Esophagus squamous epithelium (tissue), 5 donors: ENCODE results near the gene UTP25. TPM values are rescaled to one million over a fixed set of nuclear protein-coding genes. Genes with fewer than 3 reads are reported as not detected.

ENCODE experiments used
- DNase-seq: peaks from one replicate; lab custom pipeline; 2025; lab: John Stamatoyannopoulos, UW
- H3K27ac ChIP-seq, 4 donors: fragments of 200-600 bp; sonication (generic); one replicate each; pipeline ENCODE4 v1.5.1; 2016 to 2019; ENCODE audit warnings: mild to moderate bottlenecking in 1 of 4
- H3K27me3 ChIP-seq, 4 donors: fragments of 200-600 bp; sonication (generic); 1 replicate in 3 of 4; 2 replicates in 1 of 4; pipeline versions ENCODE4 v1.5.1 to v1.6.0; 2017 to 2021; ENCODE audit warnings: antibody characterized with exemption in 1 of 4
- H3K36me3 ChIP-seq, 3 donors: fragments of 200-600 bp; sonication (generic); one replicate each; pipeline ENCODE4 v1.5.1; 2016 to 2019
- H3K4me1 ChIP-seq, 3 donors: fragments of 200-600 bp; sonication (generic); one replicate each; pipeline ENCODE4 v1.5.1; 2017 to 2019
- H3K4me3 ChIP-seq, 4 donors: fragments of 200-600 bp; sonication (generic); 1 replicate in 3 of 4; 2 replicates in 1 of 4; pipeline ENCODE4 v1.5.1; 2016 to 2019; ENCODE audit warnings: mild to moderate bottlenecking in 2 of 4, moderate library complexity in 1 of 4
- H3K9me3 ChIP-seq, 3 donors: fragments of 200-600 bp; sonication (generic); one replicate each; pipeline ENCODE4 v1.5.1; 2016 to 2019
- POLR2A ChIP-seq, 4 donors: fragments of 450-650 bp; IDR thresholded peaks; one replicate each; pipeline ENCODE4 v1.6.1; 2017; ENCODE audit warnings: antibody characterized with exemption in 4 of 4, mild to moderate bottlenecking in 4 of 4, moderate library complexity in 3 of 4
- WGBS, 2 donors: methylation state at CpG; one replicate each; pipeline ENCODE4 v1.1.5; 2018; 5-methylcytosine and 5-hydroxymethylcytosine counted together
- intact Hi-C: fragments of 100-400 bp; cut with DNase I; formaldehyde crosslinking; loops from one replicate; pipeline ENCODE4 v1.15.0; 2022
- total RNA-seq, 4 donors: library from RNA; depleted of rRNA; stranded (reverse); fragments of >200 nt; gene quantifications; one replicate each; pipeline ENCODE4 v1.1.0, GENCODE V29; 2016
- TF ChIP-seq, protein P1 (sequence below), 6 experiments: fragments of 450-650 bp in 4 of 6; fragments of 200-600 bp in 2 of 6; sonication (generic) in 2 of 6; IDR thresholded peaks; one replicate each; pipeline ENCODE4 v1.5.1; 2016 to 2019; ENCODE audit warnings: antibody characterized with exemption in 6 of 6, mild to moderate bottlenecking in 4 of 6, moderate library complexity in 4 of 6
- donor health status: DM: yes; HTN: yes; CAD: no.

Gene UTP25
- total RNA-seq, 4 donors from 2014 or later, result 3.9 to 13.5 (median 7.8) TPM

DNA sequence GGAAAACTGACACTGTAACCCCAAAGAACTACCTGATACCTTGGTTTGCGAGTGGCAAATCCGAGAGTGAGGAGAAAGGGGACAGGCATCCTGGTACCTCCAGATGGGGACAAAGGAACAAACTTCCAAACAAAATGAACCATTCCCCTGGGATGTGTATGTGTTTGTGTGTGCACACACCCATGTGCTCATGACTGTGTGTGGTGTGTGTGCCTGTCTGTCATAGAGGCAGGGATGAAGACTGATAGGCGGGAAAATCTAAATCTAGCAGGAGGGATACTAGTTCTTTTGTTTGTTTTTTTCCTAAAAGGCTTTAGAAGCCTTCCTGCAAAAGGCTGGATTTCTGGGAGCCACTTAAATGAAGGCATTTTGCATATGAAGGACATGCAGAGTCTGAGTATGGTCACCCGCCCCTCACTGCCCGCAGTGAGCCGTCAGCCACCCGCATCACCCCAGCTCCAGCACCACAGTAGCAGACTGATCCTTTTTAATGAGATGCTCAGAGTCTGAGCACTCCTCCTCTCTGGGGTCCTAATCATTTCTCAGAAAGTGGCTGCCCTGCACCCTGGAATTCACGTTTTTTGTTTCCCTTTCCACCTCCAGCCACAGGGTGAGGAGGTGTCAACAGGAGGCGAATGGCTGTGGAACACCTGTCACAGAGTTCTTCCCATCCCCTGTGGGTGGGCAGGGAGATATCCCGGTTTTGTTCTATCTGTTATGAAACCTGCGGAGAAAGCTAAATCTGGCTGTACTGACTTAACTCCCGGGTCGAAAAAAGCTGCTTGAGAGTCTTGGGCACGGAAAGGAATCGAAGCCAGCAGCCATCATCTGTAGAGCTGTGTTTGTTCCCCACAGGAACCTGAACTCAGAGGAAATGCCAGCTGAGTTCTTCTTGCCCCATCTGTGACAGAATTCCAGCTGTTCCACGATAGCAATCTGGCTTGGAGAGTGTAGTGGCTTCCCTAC, 34.9 kb downstream of the UTP25 start:
- 57 to 67% methylated on average over 16 of the region's 16 CpGs for WGBS, 2 donors
- no peak for DNase-seq
- intact Hi-C loops, result no loop called here

DNA sequence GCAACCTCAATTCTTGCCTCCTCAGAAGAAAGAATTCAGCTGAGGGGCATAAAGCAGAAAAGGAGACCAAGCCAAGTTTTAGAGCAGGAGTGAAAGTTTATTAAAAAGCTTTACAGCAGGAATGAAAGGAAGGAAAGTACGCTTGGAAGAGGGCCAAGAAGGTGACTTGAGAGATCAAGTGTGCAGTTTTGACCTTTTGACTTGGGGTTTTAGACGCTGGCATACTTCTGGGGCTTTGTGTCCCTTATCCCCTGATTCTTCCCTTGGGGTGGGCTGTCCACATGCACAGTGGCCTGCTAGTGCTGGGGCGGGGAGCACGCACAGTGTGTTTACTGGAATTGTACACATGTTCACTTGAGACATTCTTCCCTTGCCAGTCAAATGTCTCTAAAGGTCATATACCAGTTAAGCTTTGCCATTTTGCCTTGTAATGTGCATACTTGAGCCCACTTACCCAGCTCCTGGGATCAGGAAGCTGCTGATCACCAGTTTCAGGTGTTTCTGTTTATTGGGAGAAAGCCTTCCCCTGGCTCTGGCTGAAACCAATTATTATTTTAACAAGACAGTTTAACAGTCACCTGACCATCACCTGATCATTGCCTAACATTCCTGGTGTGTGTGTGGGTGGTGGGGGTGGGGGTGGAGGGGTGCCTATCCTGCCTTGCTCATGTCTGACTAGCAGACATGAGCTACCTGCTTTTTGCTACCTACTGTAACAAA, 36.2 kb downstream of the UTP25 start:
- no peaks in the 10 kb centered on the region for H3K9me3 ChIP-seq
- no peak for TF ChIP-seq POLR2A (IDR thresholded peaks at IDR 0.05)
- TF ChIP-seq, protein P1, sequence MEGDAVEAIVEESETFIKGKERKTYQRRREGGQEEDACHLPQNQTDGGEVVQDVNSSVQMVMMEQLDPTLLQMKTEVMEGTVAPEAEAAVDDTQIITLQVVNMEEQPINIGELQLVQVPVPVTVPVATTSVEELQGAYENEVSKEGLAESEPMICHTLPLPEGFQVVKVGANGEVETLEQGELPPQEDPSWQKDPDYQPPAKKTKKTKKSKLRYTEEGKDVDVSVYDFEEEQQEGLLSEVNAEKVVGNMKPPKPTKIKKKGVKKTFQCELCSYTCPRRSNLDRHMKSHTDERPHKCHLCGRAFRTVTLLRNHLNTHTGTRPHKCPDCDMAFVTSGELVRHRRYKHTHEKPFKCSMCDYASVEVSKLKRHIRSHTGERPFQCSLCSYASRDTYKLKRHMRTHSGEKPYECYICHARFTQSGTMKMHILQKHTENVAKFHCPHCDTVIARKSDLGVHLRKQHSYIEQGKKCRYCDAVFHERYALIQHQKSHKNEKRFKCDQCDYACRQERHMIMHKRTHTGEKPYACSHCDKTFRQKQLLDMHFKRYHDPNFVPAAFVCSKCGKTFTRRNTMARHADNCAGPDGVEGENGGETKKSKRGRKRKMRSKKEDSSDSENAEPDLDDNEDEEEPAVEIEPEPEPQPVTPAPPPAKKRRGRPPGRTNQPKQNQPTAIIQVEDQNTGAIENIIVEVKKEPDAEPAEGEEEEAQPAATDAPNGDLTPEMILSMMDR (IDR thresholded peaks at IDR 0.05), result no peak
- H3K36me3 ChIP-seq, result no peaks in the 10 kb centered on the region
- WGBS, 2 donors, result 50 to 59% methylated on average over 4 of the region's 4 CpGs
- peaks cover 0 to 28% (median 0%) of the 10 kb centered on the region in 4 donors for H3K27me3 ChIP-seq
- no peak for DNase-seq
- intact Hi-C loops, result no loop called here
- H3K4me1 ChIP-seq, result peaks cover 0 to 4% (median 0%) of the 10 kb centered on the region in 3 donors
- no peak overlapping the region for H3K4me3 ChIP-seq
- H3K27ac ChIP-seq, result no peak overlapping the region

More for the DNA sequence above, 34.9 kb downstream of the UTP25 start:
- no peaks in the 10 kb centered on the region for H3K36me3 ChIP-seq
- no peak overlapping the region for H3K4me3 ChIP-seq
- no peaks in the 10 kb centered on the region for H3K9me3 ChIP-seq
- TF ChIP-seq POLR2A (IDR thresholded peaks at IDR 0.05), result no peak
- TF ChIP-seq, protein P1 (IDR thresholded peaks at IDR 0.05), result no peak
- H3K4me1 ChIP-seq, result peaks cover 0 to 4% (median 0%) of the 10 kb centered on the region in 3 donors
- H3K27me3 ChIP-seq, result peaks cover 0 to 28% (median 0%) of the 10 kb centered on the region in 4 donors
- H3K27ac ChIP-seq, result no peak overlapping the region

DNA sequence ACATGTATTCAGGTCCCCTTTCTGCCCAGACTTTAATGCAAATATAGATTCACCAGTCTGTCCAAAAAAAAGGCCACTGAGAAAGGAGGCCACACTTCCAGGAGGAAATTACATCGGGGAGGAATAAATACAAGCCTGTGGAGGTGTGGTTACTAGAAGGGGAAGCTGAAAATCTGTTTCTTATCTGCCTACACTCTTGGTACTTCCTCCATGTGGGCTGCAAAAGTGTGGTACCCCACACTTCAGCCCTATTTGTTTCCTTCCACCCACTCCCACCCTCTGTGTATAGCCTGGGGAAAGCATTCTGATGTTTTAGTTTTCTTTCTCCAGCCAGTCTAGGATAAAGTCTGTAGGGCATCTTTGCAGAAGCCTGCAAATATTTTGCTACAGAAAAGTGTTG, 38.4 kb downstream of the UTP25 start:
- WGBS, 2 donors, result 36 to 93% methylated on average over 1 of the region's 1 CpG
- no peak overlapping the region for H3K27ac ChIP-seq
- intact Hi-C loops, result no loop called here
- H3K9me3 ChIP-seq, result no peaks in the 10 kb centered on the region
- TF ChIP-seq, protein P1 (IDR thresholded peaks at IDR 0.05), result no peak
- no peak for TF ChIP-seq POLR2A (IDR thresholded peaks at IDR 0.05)
- H3K4me3 ChIP-seq, result no peak overlapping the region
- peaks cover 0 to 4% (median 0%) of the 10 kb centered on the region in 3 donors for H3K4me1 ChIP-seq
- H3K27me3 ChIP-seq, result peaks cover 0 to 23% (median 0%) of the 10 kb centered on the region in 4 donors
- DNase-seq, result no peak
- no peaks in the 10 kb centered on the region for H3K36me3 ChIP-seq

DNA sequence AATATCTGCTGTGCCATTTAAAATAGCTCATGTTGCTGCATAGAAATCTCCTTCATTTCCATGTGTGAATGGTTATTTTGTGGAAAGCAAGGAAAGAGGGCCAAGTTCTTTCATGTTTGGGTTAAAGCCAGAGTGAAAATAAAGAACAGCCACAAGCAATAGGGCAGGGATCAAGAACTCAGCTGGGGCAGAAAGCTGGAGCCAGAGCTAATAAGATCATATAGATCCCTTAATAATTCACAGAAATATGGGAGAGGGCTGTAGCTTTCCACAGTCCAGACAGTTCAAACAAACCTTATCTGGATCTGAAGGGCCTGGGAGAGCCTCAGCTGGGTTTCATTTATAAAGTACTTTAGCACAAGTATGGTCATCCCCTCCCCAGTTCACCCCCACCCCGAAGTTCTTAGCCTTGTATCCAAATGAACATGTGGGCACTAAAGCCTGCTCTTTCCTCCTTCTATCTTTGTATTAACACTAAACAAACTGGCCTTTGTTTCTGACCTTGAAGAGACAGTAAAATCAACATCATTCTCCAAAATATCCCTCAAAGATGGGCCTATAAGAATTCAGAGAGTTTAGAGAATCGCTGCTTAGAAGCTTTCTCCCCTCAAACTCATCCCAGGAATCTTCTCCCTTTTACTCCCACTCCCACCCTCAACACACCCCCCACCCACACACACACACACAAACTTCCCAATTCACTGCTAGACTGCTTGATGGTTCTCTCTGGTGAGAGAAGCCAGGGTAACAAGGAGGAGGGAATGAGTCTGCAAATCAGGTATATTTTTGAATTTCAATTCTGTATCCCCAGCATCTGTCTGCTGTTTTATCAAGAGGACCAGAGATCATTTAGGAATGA, 41.7 kb downstream of the UTP25 start:
- intact Hi-C loops, result loop anchor here (10.0 kb wide), 1 partner anchor 115 kb away; no protein-coding TSS in a partner anchor
- TF ChIP-seq POLR2A (IDR thresholded peaks at IDR 0.05), result no peak
- TF ChIP-seq, protein P1 (IDR thresholded peaks at IDR 0.05), result no peak
- 57 to 59% methylated on average over 2 of the region's 2 CpGs for WGBS, 2 donors
- H3K4me1 ChIP-seq, result no peaks in the 10 kb centered on the region
- H3K27me3 ChIP-seq, result peaks cover 0 to 8% (median 0%) of the 10 kb centered on the region in 4 donors
- H3K27ac ChIP-seq, result no peak overlapping the region
- no peak overlapping the region for H3K4me3 ChIP-seq
- DNase-seq, result no peak
- H3K36me3 ChIP-seq, result no peaks in the 10 kb centered on the region
- H3K9me3 ChIP-seq, result no peaks in the 10 kb centered on the region
